Tibial nerve (tissue), 3 donors: Measurements from ENCODE around the gene TTC9C.

ENCODE experiments used
- CTCF ChIP-seq, 5 experiments: fragments of 200-600 bp in 3 of 5; fragments of 450-650 bp in 2 of 5; sonication (generic) in 3 of 5; IDR thresholded peaks; one replicate each; pipeline ENCODE4 v1.5.1; 2016 to 2019; ENCODE audit warnings: antibody characterized with exemption in 5 of 5, mild to moderate bottlenecking in 3 of 5, moderate library complexity in 2 of 5
- POLR2A ChIP-seq, 2 donors: fragments of 450-650 bp; IDR thresholded peaks; one replicate each; pipeline ENCODE4 v1.6.1; 2017; ENCODE audit warnings: antibody characterized with exemption in 2 of 2, mild to moderate bottlenecking in 2 of 2, moderate library complexity in 2 of 2

GRCh38 chr11:62702246-62702645, 26.0 kb upstream of the TTC9C start:
- TF ChIP-seq CTCF (IDR thresholded peaks at IDR 0.05) (no peak), POLR2A (IDR thresholded peaks at IDR 0.05) (no peak)
